GF-D8 (cell line): Measurements from ENCODE around the gene VILL.
A peak's percentile ranks its signal among the peaks of the same experiment; 100 is the strongest.
"Not testable (repeated sequence)": the region's sequence is repeated elsewhere in the genome, so short reads cannot be mapped to it uniquely, and the experiment has no call there.

Source experiments
- DNase-seq: peaks from one replicate; lab custom pipeline; 2025; lab: John Stamatoyannopoulos, UW

VILL gene

GRCh38 chr3:38036286-38036685, 45.7 kb downstream of the VILL start:
- no peak for DNase-seq

GRCh38 chr3:38036906-38037305, 46.3 kb downstream of the VILL start:
- DNase-seq = no peak

DNA sequence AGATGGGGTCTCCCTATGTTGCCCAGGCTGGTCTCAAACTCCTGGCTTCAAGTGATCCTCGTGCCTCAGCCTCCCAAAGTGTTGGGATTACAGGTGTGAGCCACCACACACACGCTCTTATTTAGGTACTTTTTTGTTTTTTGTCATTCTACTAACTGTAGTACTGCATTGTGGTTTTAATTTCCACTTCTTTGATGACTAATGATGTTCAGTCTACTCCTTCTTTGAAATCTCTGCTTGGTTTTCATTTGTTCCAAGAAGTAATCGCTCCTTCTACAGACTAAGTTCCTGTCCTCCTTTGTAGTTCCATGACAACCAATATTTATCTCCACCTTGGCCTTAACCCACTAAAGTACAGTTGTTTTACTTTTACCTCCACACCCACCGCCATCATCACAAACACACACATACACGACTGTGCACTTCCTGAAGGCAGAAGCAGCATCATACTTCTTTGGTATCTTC, 47.9 kb downstream of the VILL start:
- no peak for DNase-seq

DNA sequence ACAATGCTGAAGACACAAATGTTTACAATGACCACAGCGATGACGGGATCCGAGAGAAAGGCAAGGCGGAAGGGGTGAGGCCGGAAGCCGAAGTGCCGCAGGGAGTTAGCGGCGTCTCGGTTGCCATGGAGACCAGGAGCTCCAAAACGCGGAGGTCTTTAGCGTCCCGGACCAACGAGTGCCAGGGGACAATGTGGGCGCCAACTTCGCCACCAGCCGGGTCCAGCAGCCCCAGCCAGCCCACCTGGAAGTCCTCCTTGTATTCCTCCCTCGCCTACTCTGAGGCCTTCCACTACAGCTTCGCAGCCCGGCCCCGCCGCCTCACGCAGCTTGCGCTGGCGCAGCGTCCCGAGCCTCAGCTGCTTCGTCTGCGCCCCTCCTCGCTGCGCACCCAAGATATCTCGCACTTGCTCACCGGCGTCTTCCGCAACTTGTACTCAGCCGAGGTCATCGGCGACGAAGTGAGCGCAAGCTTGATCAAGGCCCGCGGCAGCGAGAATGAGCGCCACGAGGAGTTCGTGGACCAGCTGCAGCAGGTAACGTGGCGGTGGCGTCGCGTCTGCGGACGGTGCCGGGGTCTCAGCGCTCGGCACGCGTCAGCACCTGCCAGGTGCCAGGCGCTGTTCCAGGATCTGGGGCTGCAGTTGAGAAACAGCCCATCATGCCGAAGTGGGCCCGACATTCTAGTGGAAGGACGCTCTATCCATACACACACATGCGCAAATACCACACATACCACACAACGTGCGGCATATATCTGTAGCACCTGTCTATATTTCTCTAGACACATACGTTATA, 48.7 kb downstream of the VILL start, which contains the start of gene DLEC1:
DLEC1 (plus strand) TSS at position 108 of the 798 bp plus-strand sequence; CDS start at position 126, 18 bp downstream.
- peak; percentile 1 for DNase-seq

DNA sequence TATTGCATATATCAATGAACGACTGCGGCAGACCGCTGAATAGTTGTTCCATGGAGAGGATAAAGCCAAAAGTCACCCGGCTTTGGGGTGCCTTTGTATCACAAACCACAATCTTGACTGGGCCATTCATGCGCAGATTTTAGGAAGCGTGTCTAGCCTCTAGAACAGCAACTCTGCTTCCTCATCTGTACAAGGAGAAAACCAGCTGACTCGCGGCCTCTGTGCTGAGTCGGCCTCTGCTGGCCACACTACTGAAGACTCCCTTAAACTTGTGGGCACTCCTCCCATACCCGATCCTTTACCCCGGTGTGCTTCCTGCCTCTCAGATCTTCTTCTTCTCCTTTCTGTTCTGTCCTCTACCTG, 49.3 kb downstream of the VILL start:
- peak; percentile 59 for DNase-seq

DNA sequence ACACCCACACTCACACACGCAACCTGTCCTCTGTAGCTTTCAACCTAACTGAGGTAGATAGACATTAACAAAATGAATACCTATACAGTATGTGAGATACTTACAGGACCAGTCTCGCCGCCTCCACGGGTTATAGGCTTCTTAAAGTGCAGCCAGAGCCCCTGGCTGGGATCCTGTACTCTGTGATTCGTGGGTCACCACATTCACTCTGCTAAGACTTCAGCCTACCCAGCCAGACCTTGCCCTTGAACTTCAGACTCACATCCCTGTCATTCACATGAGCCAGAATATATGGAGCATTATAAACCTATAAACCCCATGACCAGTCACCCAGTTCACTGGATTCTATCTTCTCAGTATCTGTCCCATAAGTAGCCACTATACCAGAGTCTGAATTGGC, 49.8 kb downstream of the VILL start:
- no peak for DNase-seq

DNA sequence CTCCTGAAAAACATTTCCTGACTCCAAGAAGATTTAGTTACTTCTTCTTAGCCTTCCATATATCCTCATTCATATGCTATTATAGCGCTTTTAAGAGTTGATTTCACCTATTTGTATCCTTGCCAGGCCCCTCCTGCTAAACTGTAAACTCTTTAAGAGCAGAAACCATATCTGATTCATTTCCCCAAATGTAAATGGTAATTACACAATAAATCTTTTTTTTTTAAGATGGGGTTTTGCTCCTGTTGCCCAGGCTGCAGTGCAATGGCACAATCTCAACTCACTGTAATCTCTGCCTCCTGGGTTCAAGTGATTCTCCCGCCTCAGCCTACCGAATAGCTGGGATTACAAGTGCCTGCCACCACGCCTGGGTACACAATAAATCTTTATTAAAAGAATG, 52.9 kb downstream of the VILL start:
- DNase-seq = no peak

- DNase-seq = no peak
Measured at GRCh38 chr3:38046027-38046426, 55.4 kb downstream of the VILL start.

- DNase-seq = no peak
Measured at GRCh38 chr3:38046821-38047220, 56.2 kb downstream of the VILL start.

DNA sequence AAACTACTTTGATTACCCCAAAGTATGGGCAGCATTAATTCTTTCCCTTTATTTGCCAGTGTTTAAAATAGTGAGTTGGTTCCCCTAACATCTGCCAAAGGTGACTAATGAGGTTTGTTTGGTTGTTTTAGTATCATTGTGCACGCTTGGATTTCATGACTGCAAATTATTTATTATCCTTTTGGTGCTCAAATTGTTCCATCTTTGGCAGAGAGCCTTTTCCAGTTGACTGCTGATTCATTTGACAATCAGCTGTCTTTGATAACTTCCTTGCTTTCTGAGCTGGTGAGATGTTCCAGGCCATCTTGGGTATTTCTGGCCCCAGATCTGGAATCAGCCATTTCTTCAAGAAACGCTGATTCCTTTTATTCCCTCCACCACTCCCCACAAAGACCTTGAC, 57.3 kb downstream of the VILL start:
- no peak for DNase-seq

DNA sequence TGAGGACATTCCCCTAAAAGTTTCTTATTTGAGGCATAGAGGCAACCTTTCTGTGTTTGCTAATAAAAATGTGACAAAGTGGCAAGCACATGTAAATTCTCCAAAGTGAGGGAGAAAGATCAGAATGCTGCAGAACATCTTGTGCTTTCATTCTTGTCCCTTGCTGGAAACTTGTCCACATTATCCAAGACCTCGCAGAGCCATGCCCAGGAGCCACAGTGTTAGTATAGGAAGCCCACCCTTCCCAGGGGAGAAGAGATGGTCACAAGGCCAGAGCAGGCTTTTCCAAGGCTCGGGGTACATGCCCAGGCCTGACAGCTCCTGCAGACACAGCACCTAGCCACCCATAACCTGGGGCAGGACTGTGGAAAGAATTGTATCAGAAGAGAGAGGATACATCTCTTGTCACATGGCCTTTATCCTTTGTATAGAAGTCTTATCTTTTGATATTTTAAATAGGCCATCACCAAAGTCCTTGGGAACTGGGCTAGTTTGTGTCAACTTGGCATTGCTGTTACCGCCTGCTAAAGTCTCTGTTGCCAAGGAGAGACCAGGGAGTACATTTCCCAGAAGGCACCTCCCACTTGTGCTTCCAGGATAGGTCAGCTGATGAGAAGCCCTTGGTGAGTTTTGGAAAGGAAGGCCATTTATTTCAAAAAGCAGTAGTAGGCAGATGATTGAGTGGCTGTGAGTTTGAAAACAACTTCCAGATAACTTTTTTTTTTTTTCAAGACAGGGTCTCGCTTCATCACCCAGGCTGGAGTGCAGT, 59.0 kb downstream of the VILL start:
- DNase-seq = no peak

DNA sequence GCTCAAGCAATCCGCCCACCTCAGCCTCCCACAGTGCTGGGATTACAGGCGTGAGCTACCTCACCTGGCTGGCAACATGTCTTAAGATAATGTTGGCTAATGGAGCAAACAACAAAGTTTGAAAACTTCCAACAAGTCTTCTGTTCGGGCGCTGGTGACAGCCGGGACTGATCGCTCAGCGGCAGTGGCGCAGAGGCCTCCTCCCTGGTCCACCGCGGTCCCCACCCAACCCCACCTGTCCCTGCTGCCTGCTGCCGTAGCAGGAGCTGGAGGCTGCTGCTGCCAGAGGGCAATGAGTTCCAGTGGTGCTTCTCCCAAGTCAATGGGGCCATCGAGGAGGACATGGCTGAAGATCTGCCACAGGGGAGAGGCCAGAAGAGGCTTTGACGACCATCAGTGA, 60.5 kb downstream of the VILL start:
- DNase-seq = no peak

DNA sequence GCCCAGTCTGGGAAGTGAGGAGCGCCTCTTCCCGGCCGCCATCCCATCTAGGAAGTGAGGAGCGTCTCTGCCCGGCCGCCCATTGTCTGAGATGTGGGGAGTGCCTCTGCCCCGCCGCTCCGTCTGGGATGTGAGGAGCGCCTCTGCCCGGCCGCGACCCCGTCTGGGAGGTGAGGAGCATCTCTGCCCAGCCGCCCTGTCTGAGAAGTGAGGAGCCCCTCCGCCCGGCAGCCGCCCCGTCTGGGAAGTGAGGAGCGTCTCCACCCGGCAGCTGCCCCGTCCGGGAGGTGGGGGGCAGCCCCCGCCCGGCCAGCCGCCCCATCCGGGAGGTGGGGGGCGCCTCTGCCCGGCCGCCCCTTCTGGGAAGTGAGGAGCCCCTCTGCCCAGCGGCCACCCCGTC, 62.7 kb downstream of the VILL start:
- DNase-seq = not testable (repeated sequence)

GRCh38 chr3:38053813-38054498, 63.4 kb downstream of the VILL start:
- not testable (repeated sequence) for DNase-seq

DNA sequence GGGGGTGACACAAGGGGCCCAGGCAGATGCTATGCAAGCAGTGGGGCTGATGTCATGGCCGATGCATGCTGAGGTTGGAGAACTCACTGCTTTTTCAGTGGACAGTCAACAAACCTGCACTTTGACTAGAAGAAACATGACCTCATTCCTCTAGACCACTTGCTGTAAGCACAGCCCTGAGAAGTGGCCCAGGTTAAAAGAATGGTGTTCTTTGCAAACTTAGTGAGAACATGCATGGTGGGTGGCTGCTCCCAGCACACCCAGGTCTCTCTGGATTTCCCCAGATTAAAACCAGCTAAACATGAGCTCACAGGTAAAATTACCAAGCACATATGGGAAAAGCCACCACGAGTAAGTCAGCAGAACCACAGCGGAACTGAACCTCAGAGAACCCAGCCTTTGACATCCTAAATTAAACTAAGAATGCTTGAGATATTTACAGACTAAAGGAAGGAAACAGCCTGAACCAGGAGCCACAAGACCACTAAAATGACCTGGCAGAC, 64.0 kb downstream of the VILL start:
- no peak for DNase-seq
